BJ (cell line): ENCODE data around the gene PSG1. TPM values are rescaled to one million over a fixed set of nuclear protein-coding genes. Genes with fewer than 3 reads are reported as not detected.
"Not testable (repeated sequence)": the region's sequence is repeated elsewhere in the genome, so short reads cannot be mapped to it uniquely, and the experiment has no call there.

Experiments used
- CTCF ChIA-PET: fragments of 350-600 bp; formaldehyde crosslinking; extraction: SDS; loops from one replicate; lab custom pipeline; 2021; ENCODE audit warnings: antibody characterized with exemption, inconsistent platforms; lab: Yijun Ruan, JAX
- POLR2A ChIA-PET: fragments of 300-600 bp; sonication (Branson Sonifier 250); formaldehyde crosslinking; extraction: SDS; loops from one replicate; lab custom pipeline; 2021; ENCODE audit warnings: antibody characterized with exemption; lab: Charles Lee
- DNase-seq: peaks from one replicate; pipeline ENCODE4 v3.0.0-alpha.2; 2011; ENCODE audit warnings: low read depth
- H3K27me3 ChIP-seq: 2 replicates; pipeline ENCODE4 v1.6.0; 2011; ENCODE audit warnings: low read length; ENCODE audit not compliant: control insufficient read depth, insufficient read depth
- H3K36me3 ChIP-seq: 2 replicates; pipeline ENCODE4 v1.5.1; 2011; ENCODE audit warnings: low read length; ENCODE audit not compliant: control insufficient read depth, insufficient read depth
- H3K4me3 ChIP-seq: 2 replicates; pipeline ENCODE4 v1.5.1; 2011; ENCODE audit warnings: low read depth, mild to moderate bottlenecking, control low read depth, low read length
- CTCF ChIP-seq: IDR thresholded peaks from 2 replicates; pipeline ENCODE4 v1.5.1; 2011; ENCODE audit warnings: low read depth, mild to moderate bottlenecking, control low read depth, inconsistent platforms, low read length, moderate library complexity; ENCODE audit not compliant: insufficient read depth
- polyA plus RNA-seq: library from polyadenylated mRNA; depleted of rRNA; stranded (reverse); fragments of >200 nt; gene quantifications from 2 replicates; pipeline ENCODE4 v1.2.3, GENCODE V29; 2011

The PSG1 gene
- polyA plus RNA-seq, 1 experiment, result 14.4 TPM

DNA sequence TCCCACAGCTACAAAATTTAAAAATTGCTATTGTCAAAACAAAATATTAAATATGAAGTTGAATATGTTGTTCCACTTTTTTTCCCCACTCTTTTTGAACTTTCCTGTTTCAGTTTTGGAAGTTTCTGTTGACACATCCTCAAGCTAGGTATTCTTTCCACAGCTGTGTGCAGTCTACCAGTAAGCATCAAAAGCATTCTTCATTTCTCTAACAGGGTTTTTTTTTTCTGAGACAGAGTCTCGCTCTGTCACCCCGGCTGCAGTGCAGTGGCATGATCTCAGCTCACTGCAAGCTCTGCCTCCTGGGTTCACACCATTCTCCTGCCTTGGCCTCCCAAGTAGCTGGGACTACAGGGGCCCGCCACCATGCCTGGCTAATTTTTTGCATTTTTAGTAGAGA lies 5.4 kb downstream of the PSG1 start:
- CTCF ChIA-PET, result interaction anchor here (1.3 to 1.8 kb wide), 2 partner anchors 11 to 80 kb away, joined by 4 to 7 read pairs; no protein-coding TSS in a partner anchor
- DNase-seq, H3K36me3 ChIP-seq, H3K4me3 ChIP-seq, POLR2A ChIA-PET, H3K27me3 ChIP-seq: not testable (repeated sequence)

DNA sequence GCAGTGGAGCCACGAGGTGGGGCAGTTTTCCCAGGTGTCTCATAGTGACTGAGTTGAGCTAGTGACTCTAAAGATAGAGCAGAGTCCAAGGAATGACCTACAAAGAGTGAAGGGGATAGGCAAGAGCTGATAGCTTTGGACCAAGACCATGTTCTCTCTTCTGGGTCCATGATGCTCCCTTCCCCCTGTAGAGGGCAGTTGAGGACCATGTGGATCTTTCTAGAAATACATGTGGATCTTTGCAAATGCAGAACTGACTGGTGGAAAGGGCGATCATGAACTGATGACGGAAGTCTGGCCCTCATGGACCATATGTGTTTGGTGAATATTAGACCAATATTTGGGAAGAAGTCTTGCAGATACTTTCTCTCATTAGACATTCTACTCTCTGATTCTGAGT lies 6.9 kb downstream of the PSG1 start:
- CTCF ChIA-PET, result interaction anchor here (2.3 kb wide), 1 partner anchor 10 kb away, joined by 5 read pairs; no protein-coding TSS in a partner anchor
- no peaks in the 10 kb centered on the region for H3K27me3 ChIP-seq
- POLR2A ChIA-PET, result no interaction called here
- no peaks in the 10 kb centered on the region for H3K36me3 ChIP-seq
- TF ChIP-seq CTCF, result no peak
- DNase-seq, result no peak
- no peak overlapping the region for H3K4me3 ChIP-seq

DNA sequence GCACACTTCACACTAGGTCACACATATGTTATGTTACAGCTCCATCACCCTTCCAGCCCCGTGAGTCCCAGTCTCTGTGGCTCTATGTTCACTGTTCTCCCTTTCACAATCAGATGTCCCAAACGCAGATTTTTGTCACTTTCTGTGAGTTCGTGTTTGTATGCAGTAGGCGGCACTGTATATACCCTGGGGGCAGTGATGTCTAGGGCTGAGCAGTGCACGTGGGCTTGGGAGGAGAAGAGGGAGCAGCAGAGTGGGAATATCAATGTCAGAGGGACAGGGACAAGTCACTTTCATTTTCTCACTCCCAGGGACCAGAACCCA lies 22.0 kb downstream of the PSG1 start:
- POLR2A ChIA-PET, result no interaction called here

DNA sequence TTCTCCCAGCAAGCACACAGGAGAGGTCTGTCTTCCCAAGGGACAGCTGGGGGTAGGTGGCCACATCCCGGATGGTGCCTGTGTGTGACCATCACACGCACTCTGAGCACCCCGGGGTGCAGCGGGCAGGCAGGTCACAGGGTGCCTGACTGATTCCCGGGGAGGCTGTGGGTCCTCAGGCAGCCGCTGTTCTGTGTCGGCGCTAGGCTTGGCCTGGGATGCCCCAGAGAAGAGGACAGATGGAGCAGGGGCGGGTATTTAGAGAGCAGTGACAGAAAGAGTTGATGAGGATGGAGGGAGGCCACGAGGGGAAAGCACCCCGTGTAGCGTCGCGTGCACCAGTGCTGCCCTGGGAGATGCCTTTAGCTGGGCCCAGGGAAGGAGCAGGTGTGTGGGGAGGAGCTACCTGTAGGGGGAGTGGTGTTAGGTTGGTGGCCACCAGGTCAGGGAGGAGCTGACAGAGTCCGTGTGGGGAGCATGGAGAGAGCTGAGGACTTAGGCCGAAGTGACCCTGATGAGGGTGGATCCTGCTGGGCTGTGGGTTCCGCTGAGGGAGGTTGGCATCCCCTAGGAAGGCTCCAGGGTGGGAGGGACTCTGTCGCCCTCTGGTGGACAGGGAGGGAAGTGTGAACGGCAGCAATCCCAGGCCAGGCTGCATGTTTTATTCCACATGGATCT lies 22.5 kb downstream of the PSG1 start:
- H3K27me3 ChIP-seq, H3K36me3 ChIP-seq, POLR2A ChIA-PET, H3K4me3 ChIP-seq, DNase-seq, CTCF ChIA-PET: not testable (repeated sequence)
- peak; percentile 55 for TF ChIP-seq CTCF

More for the DNA sequence above, 22.0 kb downstream of the PSG1 start:
- CTCF ChIA-PET, result no interaction called here
- no peak for TF ChIP-seq CTCF
- H3K27me3 ChIP-seq, result no peaks in the 10 kb centered on the region
- H3K36me3 ChIP-seq, result no peaks in the 10 kb centered on the region
- no peak for DNase-seq
- H3K4me3 ChIP-seq, result no peak overlapping the region

DNA sequence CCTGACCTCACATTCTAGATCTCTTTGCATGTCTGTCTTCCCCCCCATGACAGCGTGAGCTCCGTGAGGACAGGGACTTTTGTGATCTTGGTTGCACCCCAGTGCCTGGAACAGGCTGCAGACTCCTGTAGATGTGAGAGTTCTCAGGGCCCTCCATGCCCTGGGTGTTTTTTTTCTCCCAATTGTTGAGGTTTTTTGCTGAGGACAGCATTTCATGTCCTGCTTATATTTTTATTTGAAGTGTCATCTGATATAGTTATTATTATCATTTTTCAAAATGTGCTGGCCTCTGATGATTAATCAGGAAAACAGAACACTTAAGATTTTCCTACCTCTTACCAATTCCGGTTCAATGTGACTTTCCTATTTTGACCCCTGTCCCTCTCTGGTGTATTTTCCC lies 24.8 kb downstream of the PSG1 start:
- H3K36me3 ChIP-seq, H3K27me3 ChIP-seq, H3K4me3 ChIP-seq, DNase-seq, POLR2A ChIA-PET, CTCF ChIA-PET: not testable (repeated sequence)

GRCh38 chr19:42853231-42853630 lies 26.3 kb downstream of the PSG1 start:
- POLR2A ChIA-PET, H3K27me3 ChIP-seq, DNase-seq, H3K36me3 ChIP-seq, H3K4me3 ChIP-seq: not testable (repeated sequence)
- CTCF ChIA-PET, result interaction anchor here (0.8 kb wide), 1 partner anchor 23 kb away, joined by 3 read pairs; no protein-coding TSS in a partner anchor

- H3K27me3 ChIP-seq, POLR2A ChIA-PET, CTCF ChIA-PET, H3K4me3 ChIP-seq, H3K36me3 ChIP-seq, DNase-seq: not testable (repeated sequence)
Observed at GRCh38 chr19:42852821-42853220, 26.7 kb downstream of the PSG1 start.

DNA sequence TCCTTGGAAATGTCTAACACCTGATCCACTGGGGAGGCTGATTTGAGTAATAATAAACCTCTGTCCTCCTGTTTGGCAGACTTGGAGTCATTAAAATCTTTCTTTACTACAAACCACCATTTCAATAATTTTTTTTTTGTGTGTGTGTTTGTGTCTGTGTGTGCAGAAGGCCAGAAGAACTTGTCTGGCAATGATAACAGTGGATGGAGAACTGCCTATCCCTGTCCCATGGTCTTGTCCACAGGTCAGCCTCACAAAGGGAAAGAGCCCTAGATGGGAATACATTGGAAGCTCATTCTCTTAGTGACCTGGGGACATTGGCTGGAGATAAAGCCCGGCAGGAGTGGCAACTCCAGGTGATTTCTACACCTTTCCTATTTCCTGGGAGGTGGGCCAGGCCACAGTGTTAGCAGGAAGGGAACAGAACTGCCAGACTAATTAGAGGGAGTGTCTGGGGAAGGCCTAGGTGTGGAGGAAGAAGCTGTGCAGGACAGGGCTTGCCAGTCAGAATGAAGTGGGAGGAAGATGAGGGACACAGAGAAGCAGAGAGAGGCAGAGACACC lies 27.7 kb downstream of the PSG1 start:
- POLR2A ChIA-PET, DNase-seq, H3K36me3 ChIP-seq, H3K27me3 ChIP-seq, H3K4me3 ChIP-seq, CTCF ChIA-PET: not testable (repeated sequence)
